Kidney (tissue), 22 donors: ENCODE data around the gene VSX2. TPM values are rescaled to one million over a fixed set of nuclear protein-coding genes. Genes with fewer than 3 reads are reported as not detected.
A peak's percentile ranks its signal among the peaks of the same experiment; 100 is the strongest.

Experiments
- DNase-seq, 5 donors: peaks; one replicate each; pipeline ENCODE4 v3.0.0-alpha.2; 2013 to 2020
- FAIRE-seq: peaks from 2 replicates; lab custom pipeline; 2012; peaks lifted over from hg19 to GRCh38; lab: Jason Lieb, UNC
- H3K27ac ChIP-seq, 2 donors: one replicate each; pipeline ENCODE4 v1.7.0; 2013; ENCODE audit warnings: low read depth in 2 of 2, low read length in 2 of 2, inconsistent platforms in 1 of 2
- H3K27me3 ChIP-seq: one replicate; pipeline ENCODE4 v1.7.1; 2013; ENCODE audit warnings: low read length, inconsistent platforms; ENCODE audit not compliant: control insufficient read depth, insufficient read depth
- H3K36me3 ChIP-seq, 3 donors: one replicate each; pipeline versions ENCODE4 v1.7.0 to v1.7.1; 2013; ENCODE audit warnings: low read length in 3 of 3, control low read depth in 1 of 3, inconsistent platforms in 1 of 3; ENCODE audit not compliant: insufficient read depth in 3 of 3, control insufficient read depth in 2 of 3
- H3K4me1 ChIP-seq, 3 donors: one replicate each; pipeline versions ENCODE4 v1.7.0 to v1.7.1; 2013; ENCODE audit warnings: low read length in 3 of 3, inconsistent platforms in 1 of 3, low read depth in 1 of 3; ENCODE audit not compliant: control insufficient read depth in 2 of 3, insufficient read depth in 2 of 3
- H3K4me3 ChIP-seq, 3 donors: one replicate each; pipeline versions ENCODE4 v1.7.0 to v1.8.1; 2013; ENCODE audit warnings: low read length in 3 of 3, control low read depth in 1 of 3, inconsistent platforms in 1 of 3
- H3K9ac ChIP-seq, 3 donors: one replicate each; pipeline versions ENCODE4 v1.7.0 to v1.7.1; 2013; ENCODE audit warnings: low read length in 3 of 3, control low read depth in 1 of 3, inconsistent platforms in 1 of 3
- H3K9me3 ChIP-seq, 3 donors: one replicate each; pipeline versions ENCODE4 v1.7.0 to v1.7.1; 2013; ENCODE audit warnings: low read length in 3 of 3, control low read depth in 1 of 3, inconsistent platforms in 1 of 3; ENCODE audit not compliant: control insufficient read depth in 2 of 3, insufficient read depth in 1 of 3
- intact Hi-C: fragments of 100-400 bp; cut with DNase I; formaldehyde crosslinking; loops from one replicate; pipeline ENCODE4 v1.11.1; 2022
- long read RNA-seq, 10 donors: library from polyadenylated mRNA in 1 of 10; unstranded in 1 of 10; transcript quantifications; one replicate each; pipeline ENCODE4 v2.0.0 and lab custom pipeline, GENCODE V29; 2021 to 2026
- polyA plus RNA-seq: library from polyadenylated mRNA; stranded (reverse); fragments of 350-450 nt; fragmentation: Illumina TruSeq; extraction: RNeasy Lipid Tissue Mini Kit (QIAGEN cat#74804); gene quantifications from one replicate; pipeline ENCODE4 v1.2.3, GENCODE V29; 2014; ENCODE audit warnings: low read depth, low replicate concordance; ENCODE audit not compliant: insufficient read depth
- total RNA-seq: library from RNA; stranded (reverse); fragmentation: NEBNext Ultra II Directional; extraction: Animal tissue kit (Norgen Biotek cat#: 25700); gene quantifications from one replicate; pipeline ENCODE4 v1.2.1, GENCODE V29; 2021
- TF ChIP-seq, protein P1 (sequence below): IDR thresholded peaks from 3 replicates; pipeline ENCODE4 v1.5.1; 2012; ENCODE audit warnings: mild to moderate bottlenecking, moderate library complexity, borderline replicate concordance; ENCODE audit not compliant: insufficient read depth; ENCODE audit errors: extremely low read depth
- donor health status: control.
- donor health status: control.
- donor health status: control.
- donor health status: control.
- donor health status: control.
- donor health status: DM: yes; HTN: yes; CAD: no.
- donor health status: Normal renal cell carcinoma (clear cell type).

Gene VSX2
- total RNA-seq: not detected
- not detected for polyA plus RNA-seq
- long read RNA-seq, donor 1: 0 reads
- long read RNA-seq, donor 2: 0 reads
- long read RNA-seq, donor 3: 0 reads
- long read RNA-seq, donor 4: 0 reads
- long read RNA-seq, donor 5: 0 reads
- long read RNA-seq, donor 6: 0 reads
- long read RNA-seq, donor 7: 0 reads
- long read RNA-seq, donor 8: 0 reads
- long read RNA-seq, donor 9: 0 reads
- long read RNA-seq, donor 10: 0 reads

DNA sequence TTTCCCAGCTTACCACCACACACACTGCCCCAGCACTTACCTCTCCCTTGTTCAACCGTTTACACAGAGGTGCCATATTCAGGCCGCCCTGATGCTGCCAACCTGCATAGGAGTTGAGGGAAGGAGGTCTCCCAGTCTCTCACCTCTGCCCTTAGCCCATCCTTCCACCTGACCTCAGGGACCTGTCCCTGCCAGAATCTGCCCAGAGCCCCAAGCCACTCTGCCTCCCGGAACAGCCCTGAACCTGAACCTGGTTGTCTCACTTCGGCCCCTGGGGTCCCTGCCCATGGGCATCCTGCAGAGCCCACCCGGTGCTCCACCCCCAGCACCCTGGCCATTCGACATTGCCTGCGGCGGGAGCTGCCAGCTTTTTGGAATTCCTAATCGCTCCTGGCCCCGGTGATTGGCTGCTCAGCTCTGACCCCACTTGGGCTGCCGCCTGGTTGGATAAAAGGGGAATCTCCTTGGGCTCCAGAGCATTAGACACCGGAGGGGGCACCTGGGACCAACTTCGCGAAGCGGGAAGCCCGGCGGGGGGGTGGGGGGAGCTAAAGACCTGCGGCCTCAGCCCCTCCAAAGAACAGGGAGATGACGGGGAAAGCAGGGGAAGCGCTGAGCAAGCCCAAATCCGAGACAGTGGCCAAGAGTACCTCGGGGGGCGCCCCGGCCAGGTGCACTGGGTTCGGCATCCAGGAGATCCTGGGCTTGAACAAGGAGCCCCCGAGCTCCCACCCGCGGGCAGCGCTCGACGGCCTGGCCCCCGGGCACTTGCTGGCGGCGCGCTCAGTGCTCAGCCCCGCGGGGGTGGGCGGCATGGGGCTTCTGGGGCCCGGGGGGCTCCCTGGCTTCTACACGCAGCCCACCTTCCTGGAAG lies at the start of gene VSX2:
VSX2 (plus strand) TSS at position 476 of the 874 bp plus-strand sequence; CDS start at position 589, 113 bp downstream.
- Histone ChIP-seq H3K36me3 (no peaks in the 10 kb centered on the region), H3K4me1 (peaks cover 0 to 8% (median 0%) of the 10 kb centered on the region in 3 donors), H3K27ac (no peak within 1 kb of the TSS), H3K9ac (no peak within 1 kb of the TSS), H3K27me3 (peaks cover 45% of the 10 kb centered on the region), H3K4me3 (peak within 1 kb of the TSS in 1 of 3 donors; percentile 17), H3K9me3 (no peaks in the 10 kb centered on the region)
- TF ChIP-seq, protein P1, sequence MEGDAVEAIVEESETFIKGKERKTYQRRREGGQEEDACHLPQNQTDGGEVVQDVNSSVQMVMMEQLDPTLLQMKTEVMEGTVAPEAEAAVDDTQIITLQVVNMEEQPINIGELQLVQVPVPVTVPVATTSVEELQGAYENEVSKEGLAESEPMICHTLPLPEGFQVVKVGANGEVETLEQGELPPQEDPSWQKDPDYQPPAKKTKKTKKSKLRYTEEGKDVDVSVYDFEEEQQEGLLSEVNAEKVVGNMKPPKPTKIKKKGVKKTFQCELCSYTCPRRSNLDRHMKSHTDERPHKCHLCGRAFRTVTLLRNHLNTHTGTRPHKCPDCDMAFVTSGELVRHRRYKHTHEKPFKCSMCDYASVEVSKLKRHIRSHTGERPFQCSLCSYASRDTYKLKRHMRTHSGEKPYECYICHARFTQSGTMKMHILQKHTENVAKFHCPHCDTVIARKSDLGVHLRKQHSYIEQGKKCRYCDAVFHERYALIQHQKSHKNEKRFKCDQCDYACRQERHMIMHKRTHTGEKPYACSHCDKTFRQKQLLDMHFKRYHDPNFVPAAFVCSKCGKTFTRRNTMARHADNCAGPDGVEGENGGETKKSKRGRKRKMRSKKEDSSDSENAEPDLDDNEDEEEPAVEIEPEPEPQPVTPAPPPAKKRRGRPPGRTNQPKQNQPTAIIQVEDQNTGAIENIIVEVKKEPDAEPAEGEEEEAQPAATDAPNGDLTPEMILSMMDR: no peak
- no peak for FAIRE-seq
- intact Hi-C loops: no loop called here
- no peak for DNase-seq

GRCh38 chr14:74190927-74191575 lies 48.2 kb upstream of the VSX2 start:
- Histone ChIP-seq H3K9ac (no peak overlapping the region), H3K4me1 (no peaks in the 10 kb centered on the region), H3K27ac (no peak overlapping the region), H3K27me3 (no peaks in the 10 kb centered on the region), H3K36me3 (peaks cover 0 to 2% (median 0%) of the 10 kb centered on the region in 3 donors), H3K9me3 (no peaks in the 10 kb centered on the region), H3K4me3 (no peak overlapping the region)
- intact Hi-C loops: no loop called here
- TF ChIP-seq, protein P1: no peak
- DNase-seq (no peak), FAIRE-seq (no peak)

- H3K4me3 ChIP-seq: no peak overlapping the region
- H3K27me3 ChIP-seq: no peaks in the 10 kb centered on the region
- no peaks in the 10 kb centered on the region for H3K9me3 ChIP-seq
- intact Hi-C loops: no loop called here
- peaks cover 2 to 9% (median 2%) of the 10 kb centered on the region in 3 donors for H3K36me3 ChIP-seq
- no peaks in the 10 kb centered on the region for H3K4me1 ChIP-seq
- FAIRE-seq (no peak), DNase-seq (no peak)
- H3K9ac ChIP-seq: no peak overlapping the region
- no peak overlapping the region for H3K27ac ChIP-seq
- TF ChIP-seq, protein P1: no peak
Measured at GRCh38 chr14:74194506-74195274, 44.6 kb upstream of the VSX2 start.
